ENCODE measurements around the gene RINL.

The RINL gene

GRCh38 chr19:38877781-38878574 is at the start of gene RINL:
Gene RINL (minus strand): TSS chr19:38878275. CDS start chr19:38876742, 1,533 bp downstream.
- DNase-seq = peak in 2 of 3 donors; percentile 29 to 48

- DNase-seq = no peak
Measured at GRCh38 chr19:38924388-38924787, 46.3 kb upstream of the RINL start.

GRCh38 chr19:38922482-38922881 is 44.4 kb upstream of the RINL start:
- DNase-seq = no peak

GRCh38 chr19:38921420-38922274 is 43.6 kb upstream of the RINL start:
- DNase-seq = no peak

- no peak for DNase-seq
Measured at GRCh38 chr19:38920602-38921419, 42.7 kb upstream of the RINL start.

- DNase-seq = no peak
Measured at GRCh38 chr19:38919837-38920601, 41.9 kb upstream of the RINL start.

GRCh38 chr19:38918526-38918925 is 40.5 kb upstream of the RINL start:
- no peak for DNase-seq

- peak in 2 of 3 donors; percentile 12 for DNase-seq
Measured at GRCh38 chr19:38917921-38918491, 39.9 kb upstream of the RINL start.

- no peak for DNase-seq
Measured at GRCh38 chr19:38917516-38917915, 39.4 kb upstream of the RINL start.

GRCh38 chr19:38915329-38916321 is 37.5 kb upstream of the RINL start:
- DNase-seq = no peak

GRCh38 chr19:38913958-38914357 is 35.9 kb upstream of the RINL start:
- DNase-seq = no peak

GRCh38 chr19:38912600-38913514 is 34.8 kb upstream of the RINL start:
- peak; percentile 66 to 74 (median 66) for DNase-seq

GRCh38 chr19:38911388-38912001 is 33.4 kb upstream of the RINL start:
- DNase-seq = no peak

GRCh38 chr19:38910488-38910887 is 32.4 kb upstream of the RINL start:
- no peak for DNase-seq

GRCh38 chr19:38908911-38909310 is 30.8 kb upstream of the RINL start:
- DNase-seq = no peak

GRCh38 chr19:38907670-38908069 is 29.6 kb upstream of the RINL start:
- DNase-seq = no peak

- no peak for DNase-seq
Measured at GRCh38 chr19:38907227-38907626, 29.2 kb upstream of the RINL start.

GRCh38 chr19:38905620-38906019 is 27.5 kb upstream of the RINL start:
- DNase-seq = no peak
